HG02840 (cell line): Measurements from ENCODE around the gene ZNF438.

Experiments
- ATAC-seq: cut with Tn5 transposase; IDR thresholded peaks from one replicate; pipeline ENCODE4 v1.9.1; 2021; ENCODE audit warnings: mild to moderate bottlenecking, moderate library complexity, moderate number of reproducible peaks; ENCODE audit not compliant: unreplicated experiment, low FRiP score

ZNF438 gene

DNA sequence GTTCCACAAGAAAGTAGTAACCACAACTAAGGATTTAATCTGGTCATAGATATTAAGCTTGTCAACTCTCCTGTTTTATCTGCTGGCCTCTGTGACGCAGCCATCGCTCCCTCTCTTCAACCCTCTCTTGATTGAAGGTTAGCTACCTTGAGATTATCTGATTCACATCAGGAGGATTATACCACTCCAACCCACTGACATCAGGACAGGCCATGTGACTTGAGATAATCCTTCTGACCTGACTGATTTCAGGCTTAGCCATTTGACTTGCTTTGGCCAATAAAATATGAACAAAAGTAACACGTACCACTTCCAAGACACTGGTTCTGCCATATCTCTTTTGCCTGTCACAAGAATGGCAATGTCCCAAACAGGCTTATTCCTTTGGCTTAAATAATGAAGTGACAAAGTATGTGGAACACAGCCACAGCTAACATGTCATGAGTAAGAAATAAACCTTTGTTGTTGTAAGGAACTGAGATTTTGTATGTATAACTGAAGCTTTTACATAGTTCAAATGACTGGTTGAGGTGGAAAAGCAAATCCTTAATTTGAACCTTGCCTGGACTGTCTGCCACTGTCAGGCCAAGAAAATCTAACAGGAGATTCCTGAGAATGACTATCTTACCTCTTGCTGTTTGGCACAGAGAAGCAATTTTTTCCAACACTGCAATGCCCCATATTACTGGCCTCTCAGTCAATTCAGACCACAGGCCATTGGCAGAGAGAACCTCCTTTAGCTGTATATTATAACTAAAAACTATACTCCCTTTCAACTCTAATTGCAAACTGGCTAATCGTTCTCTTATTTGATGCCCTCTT is 13.9 kb downstream of the ZNF438 start:
- ATAC-seq, result no peak

DNA sequence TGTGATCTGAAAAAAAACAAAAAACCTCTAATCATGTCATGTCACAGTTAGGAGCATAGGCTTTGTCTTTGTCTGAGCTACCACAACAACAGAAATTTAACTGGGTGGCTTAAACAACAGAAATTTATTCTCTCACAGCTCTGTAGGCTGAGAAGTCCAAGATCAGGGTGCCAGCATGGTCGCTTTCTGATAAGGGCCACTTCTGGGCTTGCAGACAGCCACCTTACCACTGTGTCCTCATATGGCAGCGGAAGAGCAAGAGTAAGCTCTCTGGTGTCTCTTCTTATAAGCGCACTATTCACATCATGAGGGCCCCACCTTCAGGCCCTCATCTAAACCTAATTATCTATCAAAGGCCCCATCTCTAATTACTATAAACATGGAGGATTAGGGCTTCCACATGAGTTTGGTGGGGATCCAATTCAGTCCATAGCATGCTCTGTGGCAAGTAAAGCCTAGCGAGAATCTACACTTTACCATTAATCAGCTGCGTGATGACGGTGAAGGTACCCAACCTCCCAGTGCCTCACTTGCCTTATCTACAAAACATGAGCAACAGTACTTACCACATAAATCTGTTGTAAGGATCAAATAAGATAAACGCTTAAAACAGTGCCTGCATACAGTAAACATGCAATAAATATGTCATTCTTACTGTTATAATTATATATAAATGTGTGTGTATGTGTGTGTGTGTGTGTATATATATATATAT is 17.3 kb downstream of the ZNF438 start:
- no peak for ATAC-seq

DNA sequence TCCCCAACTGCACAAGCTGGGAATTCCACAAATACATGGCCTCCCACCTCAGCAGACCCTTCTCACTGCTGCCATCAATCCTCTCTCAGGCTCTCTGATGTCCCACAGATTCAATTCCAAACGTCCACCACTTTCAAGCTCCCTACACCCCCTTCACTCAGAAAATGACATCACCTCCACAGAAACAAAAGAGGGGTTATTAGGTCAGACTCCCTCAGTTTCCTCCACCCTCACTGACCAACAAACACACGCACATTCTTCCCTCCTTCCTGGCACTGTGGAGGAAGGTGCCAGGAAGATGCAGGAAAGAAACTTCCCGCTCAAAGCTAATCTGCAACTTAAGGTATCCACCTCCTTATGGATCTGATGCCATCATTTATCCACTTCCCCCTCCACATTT is 18.3 kb downstream of the ZNF438 start:
- ATAC-seq, result no peak

DNA sequence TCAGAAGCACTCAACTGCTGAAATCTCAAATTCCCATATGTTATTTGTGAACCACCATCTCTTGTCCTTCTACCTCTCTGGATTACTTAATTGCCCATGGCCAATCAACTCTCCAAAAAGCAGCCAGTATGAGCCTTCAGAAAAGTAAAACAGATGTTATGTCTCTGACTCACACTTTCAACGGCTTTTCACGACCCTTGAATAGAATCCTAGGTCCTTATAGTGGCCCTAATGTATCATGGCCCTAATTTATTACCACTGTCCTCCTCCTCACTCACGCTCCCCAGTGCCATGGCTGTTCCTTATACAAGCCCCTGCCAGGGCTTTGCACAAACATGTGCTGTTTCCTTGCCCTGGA is 20.0 kb downstream of the ZNF438 start:
- ATAC-seq, result no peak

DNA sequence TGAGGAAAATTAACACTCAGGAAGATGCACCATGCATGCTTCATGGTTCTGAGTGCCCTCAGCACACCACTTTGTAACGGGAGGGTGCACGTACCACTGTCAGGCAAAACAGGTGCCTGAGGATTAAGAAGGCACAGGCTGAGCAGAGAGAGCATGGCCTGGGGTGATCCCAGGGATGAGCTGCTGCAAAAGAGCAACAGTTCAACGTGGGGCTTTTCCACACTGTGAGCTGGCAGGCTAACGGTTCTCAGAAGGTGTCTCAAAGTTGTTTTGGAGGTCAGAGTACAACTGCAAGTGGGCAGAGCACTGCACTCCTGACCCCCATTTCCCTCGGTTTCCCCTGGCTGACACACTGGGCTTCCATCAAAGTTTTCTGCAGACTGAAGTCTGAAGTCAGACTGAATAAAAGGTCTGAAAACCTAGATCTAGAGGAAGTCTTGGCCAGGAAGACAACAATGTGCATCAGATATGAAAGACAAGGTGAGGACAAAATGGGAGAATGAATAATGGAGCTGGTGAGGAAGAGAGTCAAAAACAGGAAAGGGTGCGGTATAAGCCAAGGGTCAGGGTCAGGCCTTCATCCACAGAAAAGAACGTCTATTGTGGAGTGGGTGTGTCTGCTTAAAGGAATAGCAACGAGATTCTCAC is 20.5 kb downstream of the ZNF438 start:
- no peak for ATAC-seq

DNA sequence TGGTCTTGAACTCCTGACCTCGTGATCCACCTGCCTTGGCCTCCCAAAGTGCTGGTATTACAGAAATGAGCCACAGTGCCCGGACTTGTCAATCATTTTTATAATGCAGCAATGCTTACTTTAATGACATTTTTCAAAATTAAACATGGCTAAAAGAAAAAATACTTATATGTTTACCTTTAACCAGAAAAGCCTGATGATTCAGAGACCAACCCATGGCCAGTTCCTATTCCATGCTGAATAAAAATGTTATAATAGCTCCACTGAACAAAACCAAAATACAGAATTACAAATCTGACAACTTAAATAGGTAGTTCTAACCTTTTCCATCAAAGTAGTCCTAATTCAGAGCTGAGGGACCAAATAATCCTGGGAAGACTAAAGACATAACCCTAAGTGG is 21.6 kb downstream of the ZNF438 start:
- ATAC-seq, result no peak

DNA sequence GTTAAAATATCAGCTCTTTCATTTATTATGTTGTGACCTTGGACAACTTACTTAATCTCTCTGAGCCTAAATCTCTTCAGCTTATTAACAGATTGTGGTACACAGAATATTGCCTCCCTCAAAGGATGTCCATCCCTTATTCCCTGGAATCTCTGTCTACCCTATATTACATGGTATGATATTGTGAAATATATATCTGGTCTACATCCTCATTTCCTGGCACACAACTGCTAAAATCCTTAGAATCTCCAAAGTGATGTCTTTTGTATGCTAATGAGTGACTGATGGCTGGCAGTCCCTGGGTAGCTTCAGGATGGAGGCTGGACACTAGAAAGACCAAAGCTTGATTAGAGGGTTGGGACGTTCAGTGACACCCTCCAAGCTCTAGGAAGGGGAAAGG is 25.8 kb downstream of the ZNF438 start:
- no peak for ATAC-seq

DNA sequence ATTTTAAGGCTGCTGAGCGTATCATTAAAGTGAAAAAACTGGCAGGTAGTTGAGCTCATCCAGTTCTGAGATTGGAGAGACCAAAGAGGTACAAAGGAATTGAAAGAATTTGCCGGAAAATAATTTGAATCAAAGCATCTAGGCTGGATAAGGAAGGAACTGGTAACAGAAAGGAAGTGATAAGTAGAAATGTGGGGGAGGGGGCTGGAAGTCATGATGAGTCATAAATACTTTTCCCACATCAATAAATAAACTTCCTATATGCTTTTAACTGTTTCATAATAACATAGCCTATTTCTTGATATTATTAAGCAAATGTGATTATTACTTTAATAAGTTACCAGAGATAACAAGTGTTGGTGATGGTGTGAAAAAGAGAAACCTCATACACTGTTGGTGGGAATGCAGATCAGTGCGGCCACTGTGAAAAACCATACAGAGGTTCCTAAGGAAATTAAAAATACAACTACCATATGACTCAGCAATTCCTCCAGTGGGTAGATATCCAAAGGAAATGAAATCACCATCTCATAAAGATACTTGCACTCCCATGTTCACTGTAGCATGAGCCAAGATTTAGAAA is 27.0 kb downstream of the ZNF438 start:
- no peak for ATAC-seq

DNA sequence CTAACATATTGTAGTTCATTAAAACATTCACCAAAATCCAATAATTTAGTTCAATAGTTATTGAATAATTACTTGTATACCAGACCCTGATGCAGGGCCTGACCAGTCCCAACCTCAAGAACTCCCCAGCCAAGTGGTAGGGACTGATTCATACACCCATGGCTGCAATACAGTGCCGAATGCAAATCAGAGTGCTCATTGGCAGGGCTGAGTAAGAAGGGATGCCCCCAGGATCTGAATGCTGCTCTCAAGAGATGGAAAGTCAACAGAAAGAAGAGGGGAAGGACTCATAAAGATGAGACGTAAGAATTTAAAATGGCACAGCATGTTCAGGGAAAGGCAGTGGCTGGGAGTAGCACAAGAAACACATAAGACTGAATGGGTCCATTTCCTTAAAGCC is 29.9 kb downstream of the ZNF438 start:
- ATAC-seq, result no peak

DNA sequence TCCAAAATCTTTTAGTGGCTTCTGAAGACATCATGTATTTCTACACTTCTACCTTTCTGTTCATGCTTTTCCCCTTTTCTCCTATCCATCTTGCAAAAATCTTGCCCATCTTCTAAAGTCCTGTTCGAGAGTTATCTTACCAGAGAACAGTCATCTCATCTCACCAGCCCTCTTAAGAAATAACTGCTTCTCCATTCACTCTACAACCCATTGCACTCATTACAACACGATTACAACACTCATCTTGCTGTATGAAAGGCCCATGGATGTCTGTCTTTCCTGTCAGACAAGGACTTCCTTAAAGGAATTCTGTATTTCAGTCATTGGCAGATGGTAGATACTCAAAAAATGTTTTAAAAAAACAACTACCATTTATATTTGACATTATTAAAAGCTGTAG is 30.8 kb downstream of the ZNF438 start:
- ATAC-seq, result no peak

DNA sequence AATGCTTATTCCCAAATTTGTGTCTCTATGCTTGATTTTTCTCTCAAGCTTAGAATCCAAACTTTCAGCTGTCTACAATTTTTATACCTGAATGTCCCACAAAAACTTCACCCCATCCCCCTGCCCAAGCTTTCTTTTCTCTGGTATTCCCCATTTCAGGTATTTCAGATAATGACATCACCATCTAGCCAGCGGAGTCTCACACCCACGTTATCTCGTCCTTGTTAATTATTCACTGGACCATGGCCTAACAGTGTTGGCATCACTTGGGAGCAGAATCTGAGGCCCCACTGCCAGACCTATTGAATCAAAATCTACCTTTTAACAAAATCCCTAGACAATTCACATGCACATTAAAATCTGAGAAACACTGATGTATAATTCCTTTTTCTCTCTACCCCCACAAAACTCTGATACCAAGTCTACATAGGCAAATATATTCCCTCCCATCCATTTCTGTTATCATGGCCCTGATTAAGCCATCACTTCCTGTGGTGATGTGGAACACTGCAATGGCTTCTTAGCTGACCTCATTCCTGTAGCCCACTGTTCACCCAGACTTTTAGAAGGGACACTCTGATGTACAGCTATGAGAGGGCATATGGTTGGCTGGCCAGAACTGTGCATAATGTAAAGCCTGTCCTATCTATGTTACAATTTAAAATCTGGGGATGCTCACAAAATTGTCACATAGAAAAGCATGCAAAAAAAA is 31.4 kb downstream of the ZNF438 start:
- ATAC-seq, result no peak

DNA sequence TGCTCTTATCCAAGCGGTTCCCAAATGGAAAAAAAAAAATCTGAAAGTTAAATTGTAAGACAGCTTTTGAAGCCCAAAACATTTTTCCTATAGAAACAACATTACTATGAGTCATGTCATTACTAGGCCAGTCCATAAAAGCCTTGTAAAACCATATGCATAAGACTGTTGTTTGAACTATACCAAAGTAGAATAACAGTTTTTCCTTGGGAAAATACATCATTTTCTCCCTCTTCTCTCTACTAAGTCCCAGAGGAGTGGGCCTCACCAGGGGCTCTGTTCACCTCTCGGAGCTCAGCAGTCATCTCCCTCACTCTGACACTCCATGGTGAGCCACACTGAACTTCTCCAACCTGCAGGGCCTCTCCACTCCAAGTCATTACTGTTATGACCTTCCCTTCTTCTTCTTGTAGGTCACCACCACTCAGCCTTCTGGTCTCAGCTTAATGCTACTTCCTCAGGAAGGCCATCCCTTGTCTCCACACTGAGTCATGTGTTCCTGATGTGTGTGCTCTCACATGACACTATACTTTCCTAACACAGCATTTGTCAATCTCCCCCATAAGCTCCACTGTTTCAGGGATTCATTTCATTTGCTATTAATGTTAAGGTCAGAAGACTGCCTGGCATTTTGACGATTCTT is 32.5 kb downstream of the ZNF438 start:
- ATAC-seq, result no peak

DNA sequence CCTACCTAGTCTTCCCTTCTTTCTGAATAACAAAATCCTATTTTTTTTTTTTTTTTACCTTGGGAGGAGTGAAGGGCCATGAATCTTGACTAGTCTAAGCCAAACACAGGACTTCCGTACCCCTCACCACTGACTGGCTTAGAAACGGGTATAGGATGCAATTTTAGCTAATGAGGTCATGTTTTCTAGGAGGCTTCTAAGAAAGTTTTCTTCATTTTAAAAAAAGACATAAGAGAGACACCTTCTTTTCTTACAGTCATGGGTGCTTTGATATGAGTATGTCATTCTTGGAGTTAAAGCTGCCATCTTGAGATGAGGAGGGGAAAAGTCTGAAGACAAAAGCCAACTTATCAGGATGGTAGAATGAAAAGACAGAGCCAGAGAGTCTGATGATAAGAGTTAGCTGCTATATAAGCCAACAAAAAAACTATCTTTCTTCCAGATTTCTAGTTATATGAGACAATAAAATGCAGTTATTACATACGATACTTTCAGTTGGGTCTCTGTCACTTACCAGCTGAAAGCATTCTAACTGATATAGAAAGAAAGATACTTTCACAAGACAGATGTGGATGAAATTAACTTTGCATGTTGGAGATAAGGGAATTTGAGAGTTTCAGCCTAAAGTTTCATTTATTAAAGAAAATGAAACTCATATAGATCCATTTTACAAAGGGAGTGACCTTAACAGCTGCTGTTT is 34.0 kb downstream of the ZNF438 start:
- no peak for ATAC-seq

DNA sequence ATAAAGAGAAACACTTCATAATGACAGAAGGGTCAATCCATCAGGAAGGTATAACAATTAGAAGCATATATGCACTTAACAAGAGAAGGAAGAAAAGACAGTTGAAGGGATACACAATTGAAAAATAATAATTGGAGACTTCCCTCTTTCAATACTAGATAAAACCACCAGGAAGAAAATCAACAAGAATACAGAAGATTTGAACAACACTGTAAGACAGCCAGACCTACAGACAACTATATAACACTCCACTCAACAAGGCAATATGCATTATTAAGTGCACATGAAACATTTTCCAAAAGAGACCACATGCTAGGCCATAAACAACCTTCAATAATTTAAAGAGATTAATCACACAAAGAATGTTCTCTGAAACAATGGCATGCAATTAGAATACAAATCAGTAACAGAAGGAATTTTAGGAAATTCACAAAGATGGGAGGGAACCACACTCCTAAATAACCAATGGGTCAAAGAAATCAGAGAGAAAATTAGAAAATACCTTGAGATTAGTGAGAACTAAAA is 35.1 kb downstream of the ZNF438 start:
- ATAC-seq, result no peak

DNA sequence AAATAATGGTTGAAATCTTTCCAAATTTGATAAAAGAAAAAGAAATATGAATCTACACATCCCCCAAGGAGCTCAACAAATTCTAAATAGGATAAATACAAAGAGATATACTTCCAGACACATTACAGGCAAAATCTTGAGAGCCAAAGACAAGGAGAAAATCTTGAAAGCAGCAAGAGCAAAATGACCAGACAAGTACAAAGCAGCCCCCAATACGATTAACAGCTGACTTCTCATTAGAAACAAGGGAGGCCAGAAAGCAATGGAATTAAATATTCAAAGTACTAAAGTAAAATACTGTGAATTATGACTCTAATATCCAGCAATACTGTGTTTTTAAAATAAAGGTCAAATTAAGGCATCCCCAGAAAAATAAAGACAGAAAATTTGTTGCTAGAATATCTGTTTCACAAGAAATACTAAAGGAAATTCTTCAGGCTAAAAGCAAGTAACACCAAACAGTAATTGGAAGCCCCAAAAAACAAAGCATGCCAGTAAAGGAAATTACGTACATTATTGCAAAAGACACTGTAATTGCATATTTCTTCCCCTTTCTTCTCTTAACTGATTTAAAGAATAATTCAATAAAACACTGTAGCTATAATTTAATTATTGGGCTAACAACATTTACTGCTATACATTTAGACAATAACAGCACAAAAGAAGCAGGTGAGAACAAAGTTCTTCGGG is 36.4 kb downstream of the ZNF438 start:
- no peak for ATAC-seq

DNA sequence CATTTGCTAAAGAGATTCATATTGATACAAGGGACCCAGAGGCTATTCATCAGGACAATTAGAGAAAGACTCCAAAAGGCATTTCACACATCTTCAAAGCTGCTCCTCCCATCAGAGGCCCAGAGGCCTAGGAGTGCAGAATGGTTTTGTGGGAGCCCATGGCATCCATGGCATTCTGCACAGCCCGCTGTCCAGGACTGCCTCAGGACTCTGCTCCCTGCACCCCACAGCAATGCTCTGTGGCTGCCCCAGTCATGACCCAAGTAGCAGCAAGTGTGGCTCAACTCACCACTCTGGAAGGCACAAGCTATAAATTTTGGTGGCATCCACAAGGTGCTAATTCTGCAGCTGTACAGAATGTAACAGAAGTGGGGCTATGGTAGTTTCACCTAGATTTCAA is 38.5 kb downstream of the ZNF438 start:
- ATAC-seq, result no peak

DNA sequence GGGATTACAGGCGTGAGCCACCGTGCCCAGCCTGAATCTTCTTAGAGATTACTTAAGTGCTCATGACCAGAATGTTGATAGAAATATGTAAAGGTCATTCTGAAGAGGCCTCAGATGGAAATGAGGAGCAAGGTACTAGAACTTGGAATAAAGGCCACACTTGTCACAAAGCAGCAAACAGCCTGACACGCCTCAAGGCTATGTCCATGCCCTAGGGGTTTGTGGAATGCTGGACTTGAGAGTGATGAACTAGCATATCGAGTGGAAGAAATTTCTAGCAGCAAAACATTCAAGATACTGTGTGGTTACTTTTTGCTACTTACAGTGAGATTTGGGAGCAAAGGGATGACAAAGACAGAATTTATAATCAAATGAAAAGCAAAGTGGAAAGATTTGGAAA is 39.0 kb downstream of the ZNF438 start:
- no peak for ATAC-seq

DNA sequence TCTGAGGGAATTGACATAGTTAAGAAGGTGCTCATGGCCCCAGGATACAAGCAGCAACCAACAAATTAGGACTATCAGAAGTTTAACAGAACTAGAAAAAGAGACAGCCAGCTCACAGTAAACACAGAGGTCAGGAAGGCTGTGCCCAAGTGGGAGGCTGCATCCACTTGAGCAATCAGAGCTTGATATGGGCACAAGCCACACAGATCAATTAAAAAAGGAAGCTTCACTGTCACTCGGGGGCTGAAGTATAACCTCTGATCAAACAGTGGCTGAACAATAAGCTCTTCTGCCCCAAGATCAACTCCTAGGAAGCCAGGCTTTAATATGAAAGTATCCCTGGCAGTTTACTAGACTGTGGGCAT is 40.0 kb downstream of the ZNF438 start:
- no peak for ATAC-seq
